ENCODE measurements around the gene ADAMTSL2.

GRCh38 chr9:133581011-133581410 lies 46.5 kb downstream of the ADAMTSL2 start:
- TF ChIP-seq GATA3 (IDR thresholded peaks at IDR 0.05; ENCODE audit: low read depth, low read length) (no peak), GATA2 (IDR thresholded peaks at IDR 0.05; ENCODE audit: low read depth, low read length) (no peak)

Measured in SH-SY5Y (cell line).